HEK293 (cell line): ENCODE results near the gene IFNLR1.

Experiments used
- CTCF ChIA-PET: fragments of 350-600 bp; formaldehyde crosslinking; extraction: SDS; loops from one replicate; lab custom pipeline; 2021; ENCODE audit warnings: antibody characterized with exemption; lab: Yijun Ruan, JAX
- POLR2A ChIA-PET: fragments of 300-600 bp; formaldehyde crosslinking; extraction: SDS; loops from one replicate; lab custom pipeline; 2020; ENCODE audit warnings: antibody characterized with exemption, inconsistent platforms; lab: Yijun Ruan, JAX
- H3K27ac ChIP-seq: fragments of 200-500 bp; sonication (Bioruptor generic); 2 replicates; pipeline ENCODE4 v1.5.1; 2014; ENCODE audit warnings: low read depth, low read length, control low read depth, inconsistent platforms; ENCODE audit errors: extremely low read depth
- H3K36me3 ChIP-seq, 2 experiments: fragments of 200-500 bp in 1 of 2; sonication (Bioruptor generic) in 1 of 2; 1 replicate in 1 of 2; 2 replicates in 1 of 2; pipeline ENCODE4 v1.5.1; 2014 to 2017; ENCODE audit warnings: inconsistent platforms in 2 of 2, low read length in 2 of 2; ENCODE audit not compliant: control insufficient read depth in 2 of 2, insufficient read depth in 1 of 2
- H3K4me1 ChIP-seq: fragments of 200-500 bp; sonication (Bioruptor generic); 2 replicates; pipeline ENCODE4 v1.5.1; 2014; ENCODE audit warnings: mild to moderate bottlenecking, low read length, inconsistent platforms; ENCODE audit not compliant: control insufficient read depth, insufficient read depth
- H3K4me3 ChIP-seq: 2 replicates; pipeline ENCODE4 v1.5.1; 2011; ENCODE audit warnings: low read depth, mild to moderate bottlenecking, control low read depth, low read length, moderate library complexity
- H3K9me3 ChIP-seq: fragments of 200-500 bp; sonication (Bioruptor generic); 2 replicates; pipeline ENCODE4 v1.5.1; 2014; ENCODE audit warnings: low read depth, low read length, inconsistent platforms; ENCODE audit not compliant: control insufficient read depth, insufficient read depth
- FEZF1 ChIP-seq: fragments of 450-650 bp; formaldehyde crosslinking; IDR thresholded peaks from 2 replicates; pipeline ENCODE4 v1.5.1; 2016; ENCODE audit warnings: missing biosample characterization, missing genetic modification characterization
- GLI2 ChIP-seq: fragments of 450-650 bp; formaldehyde crosslinking; IDR thresholded peaks from 2 replicates; pipeline ENCODE4; 2017; ENCODE audit warnings: missing biosample characterization, missing genetic modification characterization, low read depth, borderline replicate concordance
- HOXC10 ChIP-seq: sonication (generic); formaldehyde crosslinking; IDR thresholded peaks from 2 replicates; pipeline ENCODE4 v1.8.1; 2023; ENCODE audit warnings: mild to moderate bottlenecking, missing genetic modification reagents
- KLF16 ChIP-seq: fragments of 450-650 bp; formaldehyde crosslinking; IDR thresholded peaks from 2 replicates; pipeline ENCODE4 v1.5.1; 2017; ENCODE audit warnings: missing biosample characterization, missing genetic modification characterization
- KLF7 ChIP-seq: fragments of 450-650 bp; formaldehyde crosslinking; IDR thresholded peaks from 2 replicates; pipeline ENCODE4 v1.5.1; 2016; ENCODE audit warnings: missing biosample characterization, missing genetic modification characterization, borderline replicate concordance
- MZF1 ChIP-seq: fragments of 450-650 bp; formaldehyde crosslinking; IDR thresholded peaks from 2 replicates; pipeline ENCODE4 v1.5.1; 2017; ENCODE audit warnings: missing biosample characterization, missing genetic modification characterization, borderline replicate concordance
- PATZ1 ChIP-seq: fragments of 450-650 bp; formaldehyde crosslinking; IDR thresholded peaks from 2 replicates; pipeline ENCODE4 v1.5.1; 2016; ENCODE audit warnings: missing biosample characterization, missing genetic modification characterization
- ZFP37 ChIP-seq: fragments of 450-650 bp; formaldehyde crosslinking; IDR thresholded peaks from 2 replicates; pipeline ENCODE4 v1.5.1; 2016; ENCODE audit warnings: missing biosample characterization, missing genetic modification characterization
- ZNF112 ChIP-seq: fragments of 450-650 bp; formaldehyde crosslinking; IDR thresholded peaks from 2 replicates; pipeline ENCODE4 v1.5.0; 2017; ENCODE audit warnings: missing biosample characterization, missing genetic modification characterization
- ZNF146 ChIP-seq: fragments of 450-650 bp; formaldehyde crosslinking; IDR thresholded peaks from 2 replicates; pipeline ENCODE4 v1.5.1; 2016; ENCODE audit warnings: missing biosample characterization, missing genetic modification characterization
- ZNF280D ChIP-seq: fragments of 450-650 bp; formaldehyde crosslinking; IDR thresholded peaks from 2 replicates; pipeline ENCODE4 v1.5.1; 2016; ENCODE audit warnings: missing biosample characterization, missing genetic modification characterization
- ZNF362 ChIP-seq: fragments of 450-650 bp; formaldehyde crosslinking; IDR thresholded peaks from 2 replicates; pipeline ENCODE4 v1.5.1; 2016; ENCODE audit warnings: missing biosample characterization, missing genetic modification characterization
- ZNF426 ChIP-seq: fragments of 450-650 bp; formaldehyde crosslinking; IDR thresholded peaks from 2 replicates; pipeline ENCODE4 v1.5.1; 2017; ENCODE audit warnings: missing biosample characterization, missing genetic modification characterization, mild to moderate bottlenecking, inconsistent platforms, moderate library complexity
- ZNF433 ChIP-seq: fragments of 450-650 bp; formaldehyde crosslinking; IDR thresholded peaks from 2 replicates; pipeline ENCODE4 v1.5.1; 2016; ENCODE audit warnings: missing biosample characterization, missing genetic modification characterization, low read depth
- ZNF501 ChIP-seq: fragments of 450-650 bp; formaldehyde crosslinking; IDR thresholded peaks from 2 replicates; pipeline ENCODE4 v1.5.1; 2016; ENCODE audit warnings: missing biosample characterization, missing genetic modification characterization
- ZNF514 ChIP-seq: fragments of 450-650 bp; formaldehyde crosslinking; IDR thresholded peaks from 2 replicates; pipeline ENCODE4 v1.5.1; 2016; ENCODE audit warnings: missing biosample characterization, missing genetic modification characterization
- ZNF530 ChIP-seq: fragments of 450-650 bp; formaldehyde crosslinking; IDR thresholded peaks from 2 replicates; pipeline ENCODE4 v1.5.1; 2016; ENCODE audit warnings: low read depth, missing biosample characterization, missing genetic modification characterization
- ZNF645 ChIP-seq: fragments of 450-650 bp; formaldehyde crosslinking; IDR thresholded peaks from 2 replicates; pipeline ENCODE4; 2016; ENCODE audit warnings: missing biosample characterization, missing genetic modification characterization

Gene IFNLR1

GRCh38 chr1:24228311-24228710, 41.2 kb upstream of the IFNLR1 start:
- Histone ChIP-seq H3K36me3 (no peaks in the 10 kb centered on the region), H3K27ac (no peak overlapping the region), H3K4me3 (no peak overlapping the region), H3K9me3 (no peaks in the 10 kb centered on the region), H3K4me1 (no peaks in the 10 kb centered on the region)
- ChIA-PET CTCF (interaction anchor here (1.5 kb wide), 1 partner anchor 28 kb away, joined by 5 read pairs; no protein-coding TSS in a partner anchor), POLR2A (no interaction called here)
- no peak for TF ChIP-seq ZNF645 (tag by site-specific recombination)
- TF ChIP-seq ZNF280D, result no peak
- no peak for TF ChIP-seq KLF7 (tag by site-specific recombination)
- TF ChIP-seq ZNF426, result no peak
- no peak for TF ChIP-seq MZF1 (tag by site-specific recombination)
- TF ChIP-seq ZNF501, result no peak
- TF ChIP-seq GLI2 (tag by site-specific recombination), result no peak
- TF ChIP-seq ZNF362, result no peak
- TF ChIP-seq ZFP37, result no peak
- no peak for TF ChIP-seq HOXC10 (CRISPR knock-in tag)
- TF ChIP-seq KLF16, result no peak
- TF ChIP-seq PATZ1 (tag by site-specific recombination), result no peak
- no peak for TF ChIP-seq ZNF146 (tag by site-specific recombination)
- TF ChIP-seq ZNF112 (tag by site-specific recombination), result no peak

- Histone ChIP-seq H3K4me3 (no peak overlapping the region), H3K36me3 (no peaks in the 10 kb centered on the region), H3K27ac (no peak overlapping the region)
- POLR2A ChIA-PET, result no interaction called here
- TF ChIP-seq ZNF433 (tag by site-specific recombination), result no peak
- TF ChIP-seq ZNF514 (tag by site-specific recombination), result no peak
- no peak for TF ChIP-seq FEZF1 (tag by site-specific recombination)
- no peak for TF ChIP-seq ZNF530 (tag by site-specific recombination)
- TF ChIP-seq, all 188 proteins: peak for 0
- Histone ChIP-seq H3K4me1 (no peaks in the 10 kb centered on the region), H3K9me3 (no peaks in the 10 kb centered on the region)
- CTCF ChIA-PET, result interaction anchor here (1.5 kb wide), 1 partner anchor 27 kb away, joined by 5 read pairs; no protein-coding TSS in a partner anchor
Measured at GRCh38 chr1:24226749-24227148, 39.7 kb upstream of the IFNLR1 start.
